ENCODE results near the gene NECTIN4. TPM values are rescaled to one million over a fixed set of nuclear protein-coding genes. Genes with fewer than 3 reads are reported as not detected.
"Not testable (repeated sequence)": the region's sequence is repeated elsewhere in the genome, so short reads cannot be mapped to it uniquely, and the experiment has no call there.

NECTIN4 gene
- polyA plus RNA-seq, 1 donor = 0.42 TPM

GRCh38 chr1:161044535-161044907 is 44.8 kb downstream of the NECTIN4 start:
- H3K4me1 ChIP-seq (ENCODE audit: control insufficient read depth, insufficient read depth, low read length) = peaks cover 8% of the 10 kb centered on the region

GRCh38 chr1:161039546-161039945 is 49.8 kb downstream of the NECTIN4 start:
- peaks cover 40% of the 10 kb centered on the region for H3K36me3 ChIP-seq (ENCODE audit: control insufficient read depth, insufficient read depth, low read length)
- H3K9me3 ChIP-seq (ENCODE audit: control insufficient read depth, low read depth, low read length) = no peaks in the 10 kb centered on the region
- H3K4me3 ChIP-seq (ENCODE audit: low read length) = no peak overlapping the region
- no peak for DNase-seq
- no CpG with 5 or more reads among the region's 5 CpGs for WGBS (ENCODE audit: insufficient coverage, low lambda C conversion rate)
- peak overlapping the region; percentile 68 for H3K27ac ChIP-seq (ENCODE audit: low read length)
- H3K27me3 ChIP-seq (ENCODE audit: control insufficient read depth, insufficient read depth, low read length) = no peaks in the 10 kb centered on the region
- H3K4me1 ChIP-seq (ENCODE audit: control insufficient read depth, insufficient read depth, low read length) = peaks cover 18% of the 10 kb centered on the region

More at GRCh38 chr1:161044535-161044907, 44.8 kb downstream of the NECTIN4 start:
- Histone ChIP-seq H3K36me3 (ENCODE audit: control insufficient read depth, insufficient read depth, low read length) (peaks cover 37% of the 10 kb centered on the region), H3K27me3 (ENCODE audit: control insufficient read depth, insufficient read depth, low read length) (no peaks in the 10 kb centered on the region), H3K27ac (ENCODE audit: low read length) (peak overlapping the region; percentile 94), H3K9me3 (ENCODE audit: control insufficient read depth, low read depth, low read length) (peaks cover 22% of the 10 kb centered on the region), H3K4me3 (ENCODE audit: low read length) (peak overlapping the region; percentile 78)
- DNase-seq = no peak

- H3K36me3 ChIP-seq (ENCODE audit: control insufficient read depth, insufficient read depth, low read length) = peaks cover 40% of the 10 kb centered on the region
- no peaks in the 10 kb centered on the region for H3K27me3 ChIP-seq (ENCODE audit: control insufficient read depth, insufficient read depth, low read length)
- DNase-seq = no peak
- H3K27ac ChIP-seq (ENCODE audit: low read length) = peak overlapping the region; percentile 68
- no peaks in the 10 kb centered on the region for H3K9me3 ChIP-seq (ENCODE audit: control insufficient read depth, low read depth, low read length)
- WGBS (ENCODE audit: insufficient coverage, low lambda C conversion rate) = no CpG with 5 or more reads among the region's 3 CpGs
- peak overlapping the region; percentile 95 for H3K4me3 ChIP-seq (ENCODE audit: low read length)
- H3K4me1 ChIP-seq (ENCODE audit: control insufficient read depth, insufficient read depth, low read length) = peaks cover 17% of the 10 kb centered on the region
Measured at GRCh38 chr1:161039154-161039545, 50.2 kb downstream of the NECTIN4 start.

- Histone ChIP-seq H3K36me3 (ENCODE audit: control insufficient read depth, insufficient read depth, low read length) (peaks cover 40% of the 10 kb centered on the region), H3K4me1 (ENCODE audit: control insufficient read depth, insufficient read depth, low read length) (peaks cover 15% of the 10 kb centered on the region), H3K9me3 (ENCODE audit: control insufficient read depth, low read depth, low read length) (no peaks in the 10 kb centered on the region), H3K27ac (ENCODE audit: low read length) (peak within 1 kb of the TSS; percentile 68), H3K4me3 (ENCODE audit: low read length) (peak within 1 kb of the TSS; percentile 95), H3K27me3 (ENCODE audit: control insufficient read depth, insufficient read depth, low read length) (no peaks in the 10 kb centered on the region)
- WGBS (ENCODE audit: insufficient coverage, low lambda C conversion rate) = no CpG with 5 or more reads among the region's 54 CpGs
- DNase-seq = peak; percentile 71 to 88
Measured at GRCh38 chr1:161038523-161039153, 50.7 kb downstream of the NECTIN4 start, which contains the start of gene TSTD1. Gene TSTD1, minus strand, starts transcription at chr1:161038964. Its CDS starts 75 bp downstream, at chr1:161038889.

- H3K4me3 ChIP-seq (ENCODE audit: low read length) = peak overlapping the region; percentile 95
- H3K27me3 ChIP-seq (ENCODE audit: control insufficient read depth, insufficient read depth, low read length) = no peaks in the 10 kb centered on the region
- H3K9me3 ChIP-seq (ENCODE audit: control insufficient read depth, low read depth, low read length) = no peaks in the 10 kb centered on the region
- no CpG with 5 or more reads among the region's 21 CpGs for WGBS (ENCODE audit: insufficient coverage, low lambda C conversion rate)
- peaks cover 37% of the 10 kb centered on the region for H3K36me3 ChIP-seq (ENCODE audit: control insufficient read depth, insufficient read depth, low read length)
- no peak for DNase-seq
- peaks cover 15% of the 10 kb centered on the region for H3K4me1 ChIP-seq (ENCODE audit: control insufficient read depth, insufficient read depth, low read length)
- peak overlapping the region; percentile 68 for H3K27ac ChIP-seq (ENCODE audit: low read length)
Measured at GRCh38 chr1:161037661-161038522, 51.5 kb downstream of the NECTIN4 start.

- no peak for DNase-seq
- 90% methylated on average over 2 of the region's 3 CpGs for WGBS (ENCODE audit: insufficient coverage, low lambda C conversion rate)
Measured at GRCh38 chr1:161033751-161034150, 55.6 kb downstream of the NECTIN4 start.

GRCh38 chr1:161032409-161032808 is 56.9 kb downstream of the NECTIN4 start:
- no peak overlapping the region for H3K27ac ChIP-seq (ENCODE audit: low read length)
- DNase-seq = no peak
- H3K4me1 ChIP-seq (ENCODE audit: control insufficient read depth, insufficient read depth, low read length) = peaks cover 5% of the 10 kb centered on the region
- no CpG with 5 or more reads among the region's 1 CpG for WGBS (ENCODE audit: insufficient coverage, low lambda C conversion rate)
- no peak overlapping the region for H3K4me3 ChIP-seq (ENCODE audit: low read length)
- no peaks in the 10 kb centered on the region for H3K36me3 ChIP-seq (ENCODE audit: control insufficient read depth, insufficient read depth, low read length)
- peaks cover 5% of the 10 kb centered on the region for H3K9me3 ChIP-seq (ENCODE audit: control insufficient read depth, low read depth, low read length)
- H3K27me3 ChIP-seq (ENCODE audit: control insufficient read depth, insufficient read depth, low read length) = no peaks in the 10 kb centered on the region

More at GRCh38 chr1:161033751-161034150, 55.6 kb downstream of the NECTIN4 start:
- Histone ChIP-seq H3K4me3 (ENCODE audit: low read length) (no peak overlapping the region), H3K27me3 (ENCODE audit: control insufficient read depth, insufficient read depth, low read length) (no peaks in the 10 kb centered on the region), H3K36me3 (ENCODE audit: control insufficient read depth, insufficient read depth, low read length) (no peaks in the 10 kb centered on the region), H3K9me3 (ENCODE audit: control insufficient read depth, low read depth, low read length) (peaks cover 5% of the 10 kb centered on the region), H3K4me1 (ENCODE audit: control insufficient read depth, insufficient read depth, low read length) (peaks cover 9% of the 10 kb centered on the region), H3K27ac (ENCODE audit: low read length) (no peak overlapping the region)

- whole genome bisulfite sequencing (ENCODE audit: insufficient coverage, low lambda C conversion rate) = 88% methylated on average over 2 of the region's 2 CpGs
Measured at GRCh38 chr1:161031874-161032273, 57.5 kb downstream of the NECTIN4 start.

GRCh38 chr1:161029466-161029865 is 59.9 kb downstream of the NECTIN4 start:
- not testable (repeated sequence) for H3K36me3 ChIP-seq (ENCODE audit: control insufficient read depth, insufficient read depth, low read length); H3K9me3 ChIP-seq (ENCODE audit: control insufficient read depth, low read depth, low read length); H3K27me3 ChIP-seq (ENCODE audit: control insufficient read depth, insufficient read depth, low read length); H3K4me1 ChIP-seq (ENCODE audit: control insufficient read depth, insufficient read depth, low read length); H3K4me3 ChIP-seq (ENCODE audit: low read length); H3K27ac ChIP-seq (ENCODE audit: low read length); DNase-seq
- no CpG with 5 or more reads among the region's 32 CpGs for WGBS (ENCODE audit: insufficient coverage, low lambda C conversion rate)

More at GRCh38 chr1:161031874-161032273, 57.5 kb downstream of the NECTIN4 start:
- H3K9me3 ChIP-seq (ENCODE audit: control insufficient read depth, low read depth, low read length) = peaks cover 5% of the 10 kb centered on the region
- H3K27ac ChIP-seq (ENCODE audit: low read length) = no peak overlapping the region
- H3K27me3 ChIP-seq (ENCODE audit: control insufficient read depth, insufficient read depth, low read length) = no peaks in the 10 kb centered on the region
- DNase-seq = no peak
- no peaks in the 10 kb centered on the region for H3K36me3 ChIP-seq (ENCODE audit: control insufficient read depth, insufficient read depth, low read length)
- no peaks in the 10 kb centered on the region for H3K4me1 ChIP-seq (ENCODE audit: control insufficient read depth, insufficient read depth, low read length)
- no peak overlapping the region for H3K4me3 ChIP-seq (ENCODE audit: low read length)

- H3K27me3 ChIP-seq (ENCODE audit: control insufficient read depth, insufficient read depth, low read length); H3K9me3 ChIP-seq (ENCODE audit: control insufficient read depth, low read depth, low read length); DNase-seq; H3K27ac ChIP-seq (ENCODE audit: low read length); H3K36me3 ChIP-seq (ENCODE audit: control insufficient read depth, insufficient read depth, low read length); H3K4me1 ChIP-seq (ENCODE audit: control insufficient read depth, insufficient read depth, low read length); H3K4me3 ChIP-seq (ENCODE audit: low read length): not testable (repeated sequence)
- no CpG with 5 or more reads among the region's 1 CpG for WGBS (ENCODE audit: insufficient coverage, low lambda C conversion rate)
Measured at GRCh38 chr1:161026954-161027353, 62.4 kb downstream of the NECTIN4 start.
